VCaP (cell line): Measurements from ENCODE around the gene HORMAD2.
"Not testable (repeated sequence)": the region's sequence is repeated elsewhere in the genome, so short reads cannot be mapped to it uniquely, and the experiment has no call there.

Experiments
- H3K27ac ChIP-seq: fragments of 450-650 bp; 2 replicates; pipeline ENCODE4 v1.5.1; 2017
- CTCF ChIP-seq: fragments of 450-650 bp; conservative IDR thresholded peaks from 2 replicates; pipeline ENCODE4 v1.5.1; 2017; ENCODE audit warnings: mild to moderate bottlenecking, moderate library complexity

Gene HORMAD2

DNA sequence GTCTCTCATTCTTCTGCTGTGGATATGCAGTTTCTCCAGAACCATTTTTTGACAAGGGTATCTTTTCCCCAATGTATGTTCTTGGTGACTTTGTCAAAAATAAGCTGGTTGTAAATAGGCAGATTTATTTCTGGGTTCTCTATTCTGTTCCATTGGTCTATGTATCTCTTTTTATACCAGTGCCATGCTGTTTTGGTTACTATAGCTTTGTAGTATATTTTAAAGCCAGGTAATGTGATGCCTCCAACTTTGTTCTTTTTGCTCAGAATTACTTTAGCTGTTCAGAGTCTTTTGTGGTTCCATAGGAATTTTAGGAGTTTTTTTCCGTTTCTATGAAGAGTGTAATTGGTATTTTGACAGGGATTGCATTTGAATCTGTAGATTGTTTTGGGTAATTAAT, 12.4 kb downstream of the HORMAD2 start:
- no peak overlapping the region for H3K27ac ChIP-seq
- TF ChIP-seq CTCF = no peak

- no peak overlapping the region for H3K27ac ChIP-seq
- TF ChIP-seq CTCF = no peak
Observed at GRCh38 chr22:30094804-30095203, 14.5 kb downstream of the HORMAD2 start.

GRCh38 chr22:30097861-30098260, 17.6 kb downstream of the HORMAD2 start:
- no peak overlapping the region for H3K27ac ChIP-seq
- no peak for TF ChIP-seq CTCF

GRCh38 chr22:30100770-30101169, 20.5 kb downstream of the HORMAD2 start:
- H3K27ac ChIP-seq = not testable (repeated sequence)

- no peak overlapping the region for H3K27ac ChIP-seq
- TF ChIP-seq CTCF = no peak
Observed at GRCh38 chr22:30104501-30105156, 24.4 kb downstream of the HORMAD2 start.

GRCh38 chr22:30105483-30105882, 25.2 kb downstream of the HORMAD2 start:
- no peak overlapping the region for H3K27ac ChIP-seq

GRCh38 chr22:30113494-30113893, 33.2 kb downstream of the HORMAD2 start:
- H3K27ac ChIP-seq = no peak overlapping the region
- no peak for TF ChIP-seq CTCF

More at GRCh38 chr22:30105483-30105882, 25.2 kb downstream of the HORMAD2 start:
- TF ChIP-seq CTCF = no peak

GRCh38 chr22:30114361-30114760, 34.1 kb downstream of the HORMAD2 start:
- no peak overlapping the region for H3K27ac ChIP-seq
- TF ChIP-seq CTCF = no peak
